GM19324 (cell line): ENCODE measurements around the gene SLC5A1.

ENCODE experiments used
- ATAC-seq: cut with Tn5 transposase; IDR thresholded peaks from one replicate; pipeline ENCODE4 v1.9.1; 2021; ENCODE audit warnings: mild to moderate bottlenecking, moderate library complexity; ENCODE audit not compliant: unreplicated experiment, low FRiP score

The SLC5A1 gene

GRCh38 chr22:32050678-32051515 lies 7.8 kb downstream of the SLC5A1 start:
- ATAC-seq = no peak

DNA sequence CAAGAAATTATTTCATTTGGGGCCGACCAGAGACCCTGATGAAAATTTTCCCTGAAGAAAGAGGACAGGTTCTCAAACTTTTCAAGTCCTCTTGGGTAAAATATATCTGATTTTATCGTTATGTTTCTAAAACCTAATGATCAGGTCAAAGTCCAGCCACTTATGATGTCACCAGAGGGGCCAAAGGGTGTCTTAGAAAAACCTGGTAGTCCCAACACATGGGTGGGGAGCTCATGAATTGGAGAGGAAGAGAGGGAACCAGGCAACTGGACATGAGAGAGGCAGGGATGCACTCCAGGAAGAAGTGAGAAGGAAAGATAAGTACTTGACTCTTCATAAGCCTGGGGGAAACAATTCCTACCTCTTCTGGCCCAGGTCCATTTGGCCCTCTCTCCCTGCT lies 9.2 kb downstream of the SLC5A1 start:
- ATAC-seq = no peak

GRCh38 chr22:32052936-32053791 lies 10.1 kb downstream of the SLC5A1 start:
- ATAC-seq = no peak

- no peak for ATAC-seq
Measured at GRCh38 chr22:32055069-32055468, 12.0 kb downstream of the SLC5A1 start.

DNA sequence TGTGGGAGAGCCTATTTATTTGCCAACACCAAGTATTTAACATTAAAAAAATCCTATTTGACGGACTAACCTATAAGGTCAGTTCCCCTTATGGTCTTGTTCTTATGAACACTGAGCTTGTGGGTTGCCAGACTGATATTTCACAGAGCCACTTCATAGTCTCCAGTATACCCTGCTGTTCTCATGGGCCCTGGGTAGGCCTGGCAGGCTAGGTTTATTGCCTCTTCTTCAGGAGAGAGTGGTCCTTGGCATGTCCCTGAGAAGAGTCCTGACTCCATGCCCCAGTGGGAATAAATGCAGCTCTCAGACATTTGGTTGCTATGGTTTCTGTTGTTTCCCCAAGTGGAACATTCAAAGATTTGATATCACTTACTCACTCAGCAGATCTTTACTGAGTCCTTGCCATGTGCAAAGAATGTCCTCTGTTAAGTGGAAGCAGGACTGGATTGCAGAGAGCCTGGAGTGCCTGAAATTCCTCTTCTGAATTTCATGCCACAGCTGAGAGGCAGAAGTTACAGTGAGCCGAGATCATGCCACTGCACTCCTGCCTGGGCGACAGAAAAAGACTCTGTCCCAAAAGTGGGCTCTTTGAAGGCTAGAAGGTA lies 15.7 kb downstream of the SLC5A1 start:
- ATAC-seq = no peak

DNA sequence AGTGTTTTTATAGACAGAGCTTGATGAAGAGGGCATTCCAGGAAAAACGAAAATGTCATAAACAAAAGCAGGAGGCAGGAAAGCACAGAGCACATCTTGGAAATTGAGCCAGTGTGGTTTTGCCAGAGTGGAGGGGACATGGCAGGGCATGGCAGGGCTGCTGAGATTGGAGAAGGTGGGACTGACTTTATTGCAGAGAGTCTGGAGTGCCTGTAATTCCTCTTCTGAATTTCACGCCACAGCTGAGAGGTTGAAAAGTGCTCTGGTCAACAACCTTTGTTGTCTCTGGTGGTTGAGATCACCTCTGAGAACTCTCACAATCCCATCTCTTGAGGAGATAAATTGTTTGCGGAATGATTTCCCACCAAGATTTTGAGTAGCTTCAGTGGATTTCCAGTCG lies 16.4 kb downstream of the SLC5A1 start:
- ATAC-seq = no peak

DNA sequence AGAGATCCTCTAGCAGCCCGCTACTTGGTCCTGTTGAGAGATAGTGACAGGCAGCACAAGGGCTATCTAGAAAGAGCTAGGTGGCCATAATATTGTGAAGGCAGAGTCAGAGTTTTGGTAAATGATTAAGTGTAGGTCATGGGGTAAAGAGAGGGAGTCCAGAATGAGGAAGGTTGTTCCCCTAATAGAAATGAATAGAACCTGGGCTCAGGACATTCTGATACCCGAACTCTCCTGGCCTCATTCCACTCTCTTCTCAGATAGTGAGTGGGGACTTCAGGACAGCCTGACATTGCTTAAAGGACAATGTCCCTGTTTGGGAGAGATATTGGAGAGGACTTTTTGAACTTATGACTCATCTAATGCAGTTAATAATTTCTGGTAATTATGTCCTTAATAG lies 20.6 kb downstream of the SLC5A1 start:
- ATAC-seq = no peak

DNA sequence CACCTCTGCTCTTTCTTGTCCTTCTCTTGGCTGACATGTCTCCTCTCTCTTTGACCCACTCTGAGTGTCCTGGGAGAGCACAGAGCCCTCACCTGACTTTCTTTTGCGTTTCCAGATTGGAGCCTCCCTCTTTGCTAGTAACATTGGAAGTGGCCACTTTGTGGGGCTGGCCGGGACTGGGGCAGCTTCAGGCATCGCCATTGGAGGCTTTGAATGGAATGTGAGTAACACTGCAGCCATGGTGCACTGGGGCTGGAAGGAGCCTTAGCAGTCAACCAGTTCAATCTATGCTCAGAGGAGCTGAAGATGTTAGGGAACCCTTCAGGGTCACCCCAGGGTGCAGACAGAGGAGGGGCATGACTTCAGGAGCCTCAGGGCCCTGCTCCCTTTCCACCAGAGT lies 23.8 kb downstream of the SLC5A1 start:
- no peak for ATAC-seq

DNA sequence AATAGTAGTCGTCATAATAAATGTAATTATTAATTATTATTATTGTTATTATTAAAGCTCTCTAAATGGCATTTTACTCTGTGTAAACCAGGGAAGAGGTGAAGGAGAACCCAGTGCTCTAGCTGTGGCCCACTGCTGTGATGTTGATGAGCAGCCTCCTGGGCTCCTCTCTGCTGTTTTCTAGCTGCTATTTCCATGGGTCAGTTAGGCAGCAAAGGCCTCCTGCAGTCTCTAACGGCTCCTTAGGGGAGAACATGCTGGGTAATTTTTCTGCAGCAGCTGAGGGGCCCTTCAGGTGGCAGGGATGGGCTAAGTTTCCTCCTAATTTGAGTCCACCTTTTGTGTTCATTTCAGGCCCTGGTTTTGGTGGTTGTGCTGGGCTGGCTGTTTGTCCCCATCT lies 24.6 kb downstream of the SLC5A1 start:
- no peak for ATAC-seq

DNA sequence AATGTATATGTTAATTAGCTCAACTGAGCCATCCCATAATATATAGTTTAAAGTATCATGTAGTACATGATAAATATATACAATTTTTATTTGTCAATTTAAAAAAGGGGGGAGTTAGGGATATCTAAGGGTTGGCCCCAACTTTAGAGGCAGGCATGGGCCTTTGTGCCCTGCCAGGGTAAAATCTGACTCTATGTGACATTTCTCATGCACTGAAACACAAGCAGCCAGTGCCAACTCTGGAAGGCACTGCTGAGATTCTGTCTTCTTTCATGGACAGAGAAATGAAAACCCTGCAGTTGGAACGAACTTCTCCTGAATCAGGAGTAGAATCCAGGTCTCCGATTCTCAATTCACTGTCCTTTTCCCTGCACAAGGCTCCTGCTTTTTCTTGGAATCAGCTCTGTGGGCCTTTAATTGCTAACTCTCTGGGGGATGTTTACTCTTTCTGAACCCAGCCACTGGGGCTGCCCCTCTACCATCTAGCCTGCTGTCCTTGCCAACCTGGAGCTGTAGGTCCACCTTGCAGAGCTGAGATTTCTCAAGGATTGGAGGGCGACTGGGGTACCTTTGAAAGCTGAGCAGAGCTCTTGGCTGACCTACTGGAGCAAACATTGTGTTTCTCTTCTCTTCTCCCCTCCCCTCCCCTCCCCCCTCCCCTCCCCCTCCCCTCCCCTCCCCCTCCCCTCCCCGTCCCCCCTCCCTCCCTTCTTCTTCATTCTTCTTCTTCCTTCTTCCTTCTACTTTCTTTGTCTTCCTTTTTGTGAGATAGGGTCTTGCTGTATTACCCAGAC lies 26.7 kb downstream of the SLC5A1 start:
- ATAC-seq = no peak

DNA sequence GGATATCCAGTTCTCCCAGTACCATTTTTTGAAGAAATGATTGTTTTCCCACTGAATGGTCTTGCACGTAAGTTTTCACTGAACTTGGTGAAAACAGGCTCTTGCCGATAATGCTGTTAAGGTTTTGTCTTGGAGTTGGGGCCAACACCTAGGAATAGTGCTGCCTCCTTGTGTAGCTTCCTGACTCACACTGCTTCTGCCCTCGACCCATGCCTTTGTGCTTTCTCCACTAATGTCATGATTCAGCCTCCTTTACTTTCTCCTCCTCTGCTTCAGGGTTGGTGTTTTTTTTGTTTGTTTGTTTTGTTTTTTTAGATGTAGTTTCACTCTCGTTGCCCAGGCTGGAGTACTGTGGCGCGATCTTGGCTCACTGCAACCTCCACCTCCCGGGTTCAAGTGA lies 30.2 kb downstream of the SLC5A1 start:
- ATAC-seq = no peak

DNA sequence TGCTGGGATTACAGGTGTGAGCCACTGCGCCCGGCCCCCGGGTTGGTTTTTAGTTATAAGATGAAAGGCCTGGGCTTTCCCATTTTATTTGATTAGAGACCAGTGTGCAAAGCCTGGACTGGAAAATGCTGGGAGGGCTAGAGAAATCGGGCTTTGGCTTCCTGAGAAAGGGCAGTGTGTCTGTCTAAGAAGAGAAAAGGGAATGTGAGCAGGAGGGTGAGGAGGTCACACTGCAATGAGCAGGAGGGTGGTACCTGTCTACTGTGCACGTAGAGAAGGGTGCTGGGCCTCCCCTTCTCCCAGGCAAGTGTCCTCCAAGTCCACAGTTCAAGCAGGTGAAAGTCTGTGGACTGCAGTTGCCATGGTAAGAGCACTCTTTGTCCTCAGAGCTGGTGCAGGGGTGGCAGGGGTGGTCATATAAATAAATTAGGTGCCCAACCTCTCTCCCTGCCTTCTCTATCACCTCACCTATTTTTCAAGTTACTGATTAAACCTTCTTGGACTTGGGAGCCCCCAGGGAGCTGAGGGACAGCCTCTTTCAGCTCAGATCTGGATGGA lies 30.8 kb downstream of the SLC5A1 start:
- no peak for ATAC-seq

DNA sequence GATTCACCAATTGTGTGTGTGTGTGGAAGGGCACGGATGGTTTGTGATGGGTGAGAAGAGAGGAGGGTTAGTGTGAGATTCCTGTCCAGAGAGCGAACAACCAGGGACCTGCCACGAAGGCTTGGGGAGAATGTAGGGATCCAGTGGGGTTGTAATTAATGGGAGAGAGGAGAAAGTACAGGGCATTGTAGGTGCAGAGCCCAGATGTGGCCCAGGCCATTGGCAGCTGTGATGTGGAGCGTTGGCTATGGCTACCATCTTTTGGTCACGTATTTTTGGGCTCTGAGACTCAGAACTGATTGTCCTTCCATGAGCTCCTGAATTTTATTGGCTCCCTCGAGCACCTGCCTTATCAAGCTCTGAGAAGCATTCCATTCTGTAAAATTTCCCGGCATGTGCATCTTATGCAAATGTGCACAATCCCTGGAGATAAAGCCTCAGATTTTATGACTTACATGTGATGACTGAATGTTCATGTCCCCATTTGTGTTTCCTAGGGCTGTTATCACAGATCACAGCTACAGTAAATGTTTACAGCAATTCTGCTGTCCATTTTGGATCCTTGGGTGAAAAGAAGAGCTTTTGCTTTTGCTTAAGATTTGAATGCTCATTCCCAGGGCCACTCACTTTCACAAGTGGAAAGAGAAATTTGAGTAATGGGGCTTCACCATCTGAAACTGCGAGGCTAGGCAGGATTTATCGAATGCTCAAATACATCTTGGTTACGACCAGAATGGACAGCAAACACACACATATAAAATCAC lies 33.1 kb downstream of the SLC5A1 start:
- no peak for ATAC-seq

DNA sequence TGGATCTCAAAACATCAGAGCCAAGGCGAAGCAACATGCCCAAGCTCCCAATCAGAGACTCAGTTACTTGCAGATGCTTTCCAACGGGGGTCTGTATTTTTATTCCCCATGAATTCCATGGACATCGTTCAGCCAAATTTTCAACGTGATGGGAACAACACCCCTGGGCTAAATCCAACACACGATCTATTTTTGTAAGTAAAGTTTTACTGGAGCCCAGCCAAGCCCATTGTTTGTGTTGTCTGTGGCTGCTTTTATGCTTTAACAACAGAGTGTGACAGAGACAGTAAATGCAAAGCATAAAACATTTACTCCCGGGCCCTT lies 33.7 kb downstream of the SLC5A1 start:
- no peak for ATAC-seq

- ATAC-seq = no peak
Measured at GRCh38 chr22:32077151-32077550, 34.1 kb downstream of the SLC5A1 start.

DNA sequence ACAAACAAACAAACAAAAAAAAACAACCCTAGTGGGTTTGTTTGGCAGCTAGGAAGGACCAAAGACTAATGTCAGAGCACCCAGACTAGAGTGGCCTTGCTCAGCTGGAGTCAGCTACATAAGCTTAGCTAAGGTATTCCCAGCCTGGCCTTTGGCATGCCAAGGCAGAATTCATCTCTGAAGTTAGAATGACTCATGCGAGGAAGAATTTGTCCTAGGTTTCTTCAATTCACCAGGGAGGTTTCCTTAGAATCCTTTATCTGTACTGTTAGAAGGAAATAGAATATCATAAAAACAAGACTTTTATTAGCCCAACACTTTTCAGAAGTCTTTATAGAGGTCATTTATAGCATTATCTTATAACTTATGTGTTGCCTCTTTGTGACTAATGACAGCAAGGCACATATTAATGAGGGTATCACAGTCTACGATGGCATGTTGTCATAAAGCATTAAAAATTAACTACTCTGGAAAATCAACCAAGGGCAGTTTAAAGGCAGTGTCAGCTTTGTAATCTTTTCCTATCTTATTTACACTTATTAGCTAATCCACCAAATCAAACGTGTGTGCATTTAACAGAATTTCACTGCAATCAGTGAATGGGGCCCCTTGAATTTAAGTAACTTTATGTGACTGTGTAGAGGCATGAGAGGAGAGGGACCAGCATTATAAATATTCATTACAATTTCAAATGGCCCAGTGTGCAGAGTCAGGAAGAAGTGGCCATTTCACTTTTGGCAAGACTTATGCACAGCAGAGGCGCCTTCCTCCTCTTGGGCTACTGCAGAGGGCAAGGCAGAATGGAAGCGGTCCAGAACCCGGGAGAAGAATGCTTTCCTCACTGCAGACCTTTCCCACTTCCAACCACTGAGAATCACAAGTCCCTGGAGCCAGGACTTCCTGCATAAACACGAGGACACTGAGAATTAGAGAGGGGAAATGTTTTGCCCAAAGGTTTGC lies 36.3 kb downstream of the SLC5A1 start:
- ATAC-seq = no peak

- no peak for ATAC-seq
Measured at GRCh38 chr22:32080904-32081303, 37.8 kb downstream of the SLC5A1 start.

DNA sequence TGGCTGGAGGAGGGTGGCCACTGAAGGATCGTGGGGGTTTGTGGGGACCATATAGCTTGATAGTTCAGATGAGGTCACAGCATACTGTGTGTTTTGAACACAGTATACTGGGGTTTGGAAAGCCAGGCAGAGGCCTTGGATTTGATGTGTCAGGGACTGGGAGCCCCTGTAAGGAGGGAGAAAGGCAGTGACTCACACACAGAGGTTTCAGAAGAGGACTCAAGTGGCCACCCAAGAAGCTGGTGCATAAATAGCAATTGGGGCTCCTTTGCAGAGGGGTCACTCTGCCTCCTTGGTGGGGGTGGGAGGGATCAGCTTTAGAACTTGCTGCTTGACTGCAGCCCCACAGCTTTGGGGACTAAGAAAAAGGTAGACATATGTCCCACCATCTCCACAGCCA lies 39.3 kb downstream of the SLC5A1 start:
- ATAC-seq = no peak

- no peak for ATAC-seq
Measured at GRCh38 chr22:32083000-32083399, 39.9 kb downstream of the SLC5A1 start.
